ENCODE results near the gene RAB11B.

- TF ChIP-seq POLR2A (IDR thresholded peaks at IDR 0.05) (no peak), CTCF (IDR thresholded peaks at IDR 0.05) (no peak)
Observed at GRCh38 chr19:8388612-8388958, 1.6 kb upstream of the RAB11B start.
